GM21360 (cell line): ENCODE data around the gene C16orf87.
A peak's percentile ranks its signal among the peaks of the same experiment; 100 is the strongest.
"Not testable (repeated sequence)": the region's sequence is repeated elsewhere in the genome, so short reads cannot be mapped to it uniquely, and the experiment has no call there.

Source experiments
- ATAC-seq: cut with Tn5 transposase; IDR thresholded peaks from one replicate; pipeline ENCODE4 v1.9.1; 2021; ENCODE audit warnings: mild to moderate bottlenecking, moderate library complexity; ENCODE audit not compliant: unreplicated experiment

Gene C16orf87

GRCh38 chr16:46801428-46802049 is 29.4 kb downstream of the C16orf87 start:
- ATAC-seq: no peak

GRCh38 chr16:46800494-46800893 is 30.5 kb downstream of the C16orf87 start:
- ATAC-seq: no peak

GRCh38 chr16:46797501-46797900 is 33.5 kb downstream of the C16orf87 start:
- no peak for ATAC-seq

- no peak for ATAC-seq
Observed at GRCh38 chr16:46796764-46797269, 34.2 kb downstream of the C16orf87 start.

- ATAC-seq: no peak
Observed at GRCh38 chr16:46793841-46794240, 37.1 kb downstream of the C16orf87 start.

GRCh38 chr16:46790599-46791270 is 40.2 kb downstream of the C16orf87 start:
- ATAC-seq: no peak

GRCh38 chr16:46789499-46790414 is 41.2 kb downstream of the C16orf87 start:
- ATAC-seq: peak; percentile 76

- no peak for ATAC-seq
Observed at GRCh38 chr16:46788891-46789474, 42.0 kb downstream of the C16orf87 start.

- no peak for ATAC-seq
Observed at GRCh38 chr16:46787909-46788308, 43.1 kb downstream of the C16orf87 start.

GRCh38 chr16:46785076-46785845 is 45.7 kb downstream of the C16orf87 start:
- no peak for ATAC-seq

- ATAC-seq: not testable (repeated sequence)
Observed at GRCh38 chr16:46784569-46784968, 46.4 kb downstream of the C16orf87 start.

- no peak for ATAC-seq
Observed at GRCh38 chr16:46783800-46784199, 47.2 kb downstream of the C16orf87 start.

- ATAC-seq: no peak
Observed at GRCh38 chr16:46782320-46782719, 48.7 kb downstream of the C16orf87 start.

- ATAC-seq: no peak
Observed at GRCh38 chr16:46777804-46778203, 53.2 kb downstream of the C16orf87 start.

GRCh38 chr16:46775214-46775613 is 55.8 kb downstream of the C16orf87 start:
- ATAC-seq: peak; percentile 13

GRCh38 chr16:46774743-46775177 is 56.2 kb downstream of the C16orf87 start:
- peak; percentile 55 for ATAC-seq

- ATAC-seq: no peak
Observed at GRCh38 chr16:46772463-46772862, 58.5 kb downstream of the C16orf87 start.

GRCh38 chr16:46768809-46769208 is 62.2 kb downstream of the C16orf87 start:
- ATAC-seq: no peak

GRCh38 chr16:46765050-46765449 is 65.9 kb downstream of the C16orf87 start:
- ATAC-seq: no peak

GRCh38 chr16:46763147-46763546 is 67.8 kb downstream of the C16orf87 start:
- ATAC-seq: no peak
